ENCODE results near the gene SGPP2. TPM values are rescaled to one million over a fixed set of nuclear protein-coding genes. Genes with fewer than 3 reads are reported as not detected.

The SGPP2 gene
- total RNA-seq, 1 experiment from 2014 or later: not detected

GRCh38 chr2:222561817-222562645 lies 137.7 kb downstream of the SGPP2 start:
- H3T11ph ChIP-seq (ENCODE audit: low read length): no peak overlapping the region
- WGBS (ENCODE audit: extremely low coverage, insufficient read length, low lambda C conversion rate): no CpG with 5 or more reads among the region's 6 CpGs
- Mint-ChIP-seq H3K9me3 (no peaks in the 10 kb centered on the region), H3K4me3 (no peak overlapping the region), H3K27ac (no peak overlapping the region), H3K27me3 (ENCODE audit: low read depth) (peaks cover 37% of the 10 kb centered on the region), H3K4me1 (peaks cover 4 to 5% of the 10 kb centered on the region in 2 experiments), H3K36me3 (ENCODE audit: insufficient read depth in 1 of 3, low read depth in 3 of 3) (peaks cover 0 to 6% (median 0%) of the 10 kb centered on the region in 3 experiments; a peak in 2 of 7 replicates)
- H3K27me3 ChIP-seq (ENCODE audit: insufficient read depth, low read length): no peaks in the 10 kb centered on the region
- no peaks in the 10 kb centered on the region for H3K9me3 ChIP-seq (ENCODE audit: control insufficient read depth, low read depth, low read length)
- no peaks in the 10 kb centered on the region for H3K79me1 ChIP-seq (ENCODE audit: insufficient read depth, low read depth, low read length, poor library complexity, severe bottlenecking)
- no peak overlapping the region for H3K23ac ChIP-seq (ENCODE audit: insufficient read length, low read depth, low read length)
- no peak overlapping the region for H3K14ac ChIP-seq (ENCODE audit: insufficient read depth, low read length)
- H4K8ac ChIP-seq (replicated peaks; ENCODE audit: insufficient read length, low read depth, low read length): no peak overlapping the region
- H3K4me2 ChIP-seq (ENCODE audit: insufficient read depth, insufficient read length, low read length): no peak overlapping the region
- no peak overlapping the region for H2BK15ac ChIP-seq (ENCODE audit: low read depth, low read length)
- no peak overlapping the region for H2AFZ ChIP-seq (ENCODE audit: low read length)
- no peak overlapping the region for H3K9ac ChIP-seq (ENCODE audit: extremely low read depth, insufficient read length, low read length)
- no peaks in the 10 kb centered on the region for H3K23me2 ChIP-seq (ENCODE audit: insufficient read length, low read depth, low read length, poor library complexity, severe bottlenecking)
- peak; percentile 65 for DNase-seq
- peak; percentile 81 for TF ChIP-seq CTCF (conservative IDR thresholded peaks at IDR 0.05)
- H2BK5ac ChIP-seq (ENCODE audit: insufficient read length, low read length): no peak overlapping the region
- no peak overlapping the region for H3K27ac ChIP-seq (ENCODE audit: insufficient read length, low read depth, low read length)
- no peak overlapping the region for H2AK5ac ChIP-seq (ENCODE audit: insufficient read length, low read length)
- H3K56ac ChIP-seq (ENCODE audit: insufficient read length, low read depth, low read length): no peak overlapping the region
- no peaks in the 10 kb centered on the region for H3K79me2 ChIP-seq (ENCODE audit: insufficient read depth, low read length)
- H3K4me1 ChIP-seq (ENCODE audit: insufficient read depth, low read length): no peaks in the 10 kb centered on the region
- H4K20me1 ChIP-seq (ENCODE audit: control insufficient read depth, insufficient read depth, insufficient read length): no peaks in the 10 kb centered on the region
- H2BK120ac ChIP-seq (ENCODE audit: low read depth, low read length, poor library complexity, severe bottlenecking): no peak overlapping the region
- no peak overlapping the region for H2BK12ac ChIP-seq (ENCODE audit: insufficient read length, low read depth, low read length)
- H4K91ac ChIP-seq (ENCODE audit: insufficient read length, low read depth, low read length): no peak overlapping the region
- no peak overlapping the region for H3K4ac ChIP-seq (ENCODE audit: low read depth, low read length)
- no peak overlapping the region for H4K5ac ChIP-seq (ENCODE audit: insufficient read length, low read depth, low read length)
- no peak overlapping the region for H2BK20ac ChIP-seq (ENCODE audit: low read depth, low read length, poor library complexity, severe bottlenecking)
- H3K18ac ChIP-seq (ENCODE audit: insufficient read length, low read depth, low read length): no peak overlapping the region

All from H9 (cell line).